Activated T-cell treated with anti-CD3 and anti-CD28 coated beads for 1 hour (primary cell): ENCODE measurements around the gene NOS1AP.

Experiments
- DNase-seq: peaks from one replicate; pipeline ENCODE4 v3.0.0-alpha.2; 2020; ENCODE audit warnings: low read depth

NOS1AP gene

DNA sequence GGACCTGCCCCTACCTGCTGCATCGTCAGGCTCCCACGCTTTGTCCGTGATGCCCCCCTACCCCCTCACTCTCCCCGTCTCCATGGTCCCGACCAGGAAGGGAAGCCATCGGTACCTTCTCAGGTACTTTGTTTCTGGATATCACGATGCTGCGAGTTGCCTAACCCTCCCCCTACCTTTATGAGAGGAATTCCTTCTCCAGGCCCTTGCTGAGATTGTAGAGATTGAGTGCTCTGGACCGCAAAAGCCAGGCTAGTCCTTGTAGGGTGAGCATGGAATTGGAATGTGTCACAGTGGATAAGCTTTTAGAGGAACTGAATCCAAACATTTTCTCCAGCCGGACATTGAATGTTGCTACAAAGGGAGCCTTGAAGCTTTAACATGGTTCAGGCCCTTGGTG, 298.3 kb downstream of the NOS1AP start:
- DNase-seq, result no peak

DNA sequence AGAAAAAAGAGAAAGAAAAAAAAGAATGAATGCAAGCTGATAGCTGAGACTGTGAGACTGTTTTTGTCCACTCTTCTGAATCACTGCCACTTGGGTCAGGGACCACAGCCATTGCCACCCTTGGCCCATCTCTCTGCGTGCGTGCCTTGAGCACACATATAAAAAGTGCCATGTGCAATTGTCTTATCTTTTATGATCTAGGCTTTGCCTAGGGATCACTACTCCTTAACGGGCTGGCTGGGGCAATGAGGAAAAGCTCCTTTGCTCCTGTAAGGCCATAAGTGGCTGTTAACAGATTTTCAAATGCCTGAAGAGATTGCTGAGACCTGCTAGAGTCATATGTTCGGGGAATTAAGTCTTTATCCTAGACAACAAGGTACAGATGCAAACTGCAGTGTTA, 299.0 kb downstream of the NOS1AP start:
- DNase-seq, result no peak

DNA sequence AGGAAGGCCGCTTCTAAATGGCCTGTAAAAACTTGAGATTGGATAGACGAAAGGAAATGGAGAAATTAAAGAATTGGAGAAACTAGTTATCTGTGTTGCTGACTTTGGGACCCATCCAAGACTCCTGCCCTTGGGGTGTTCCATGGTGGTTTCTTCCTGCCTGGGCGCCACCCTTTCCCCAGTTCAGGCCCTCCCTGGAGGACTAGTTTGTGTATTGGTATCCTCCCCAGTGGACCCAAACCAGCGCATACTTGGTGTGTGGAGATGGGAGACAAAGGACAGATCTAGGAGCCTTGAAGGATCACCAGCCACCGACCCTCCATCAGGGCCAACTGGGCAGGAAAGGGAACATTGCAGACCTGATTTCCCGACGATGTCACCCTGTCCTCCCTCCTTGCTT, 300.1 kb downstream of the NOS1AP start:
- no peak for DNase-seq

DNA sequence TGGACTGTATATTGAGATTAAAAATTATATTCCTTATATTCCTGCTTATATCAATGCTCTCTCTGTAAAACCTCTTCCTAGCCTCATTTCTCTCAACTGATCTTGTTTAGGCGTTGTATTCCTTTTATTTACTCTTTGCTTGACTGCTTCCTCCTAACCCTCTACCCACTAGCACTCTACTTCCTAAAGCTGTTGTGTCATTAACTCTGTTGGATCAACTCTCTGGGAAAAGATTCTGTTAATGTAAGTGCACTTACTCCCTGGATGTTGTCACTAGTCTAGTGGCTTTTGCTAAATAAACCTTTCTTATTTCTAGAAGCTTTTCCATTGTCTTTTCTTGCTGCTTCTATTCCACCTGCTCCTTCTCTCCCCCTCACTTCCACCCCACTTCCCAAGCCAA, 300.7 kb downstream of the NOS1AP start:
- DNase-seq, result no peak

DNA sequence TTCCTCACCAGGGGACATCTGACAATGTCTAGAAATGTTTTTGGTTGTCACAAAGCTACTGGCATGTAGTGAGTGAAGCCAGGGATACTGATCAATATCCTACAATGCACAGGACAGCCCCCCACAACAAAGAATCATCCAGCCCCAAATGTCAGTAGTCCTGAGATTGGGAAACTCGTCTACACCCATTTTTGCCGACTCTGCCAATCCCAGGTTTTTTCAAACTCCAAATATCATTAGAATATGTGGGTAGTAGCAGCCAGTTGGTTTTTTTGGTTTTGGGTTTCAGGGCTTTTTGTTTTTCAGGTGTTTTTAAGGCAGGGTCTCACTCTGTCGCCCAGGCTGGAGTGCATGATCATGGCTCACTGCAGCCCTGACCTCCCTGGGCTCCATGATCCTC, 301.2 kb downstream of the NOS1AP start:
- no peak for DNase-seq

DNA sequence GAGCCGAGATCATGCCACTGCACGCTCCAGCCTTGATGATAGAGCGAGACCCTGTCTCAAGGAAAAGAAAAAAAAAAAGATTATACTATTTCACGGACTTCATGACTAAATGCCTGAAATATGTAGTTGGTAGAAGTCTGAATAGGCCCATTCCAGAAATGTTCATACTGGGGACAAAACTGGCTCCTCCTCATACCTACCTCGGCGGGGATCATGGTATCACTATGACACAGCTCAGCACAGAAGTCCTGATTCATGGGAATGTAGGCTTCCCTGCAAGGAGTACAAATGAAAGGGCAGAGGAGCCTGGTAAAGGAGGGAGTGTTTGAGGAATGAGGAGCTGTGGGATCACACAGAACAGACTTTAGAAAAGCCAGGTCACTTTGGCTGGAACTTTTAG, 302.1 kb downstream of the NOS1AP start:
- no peak for DNase-seq

DNA sequence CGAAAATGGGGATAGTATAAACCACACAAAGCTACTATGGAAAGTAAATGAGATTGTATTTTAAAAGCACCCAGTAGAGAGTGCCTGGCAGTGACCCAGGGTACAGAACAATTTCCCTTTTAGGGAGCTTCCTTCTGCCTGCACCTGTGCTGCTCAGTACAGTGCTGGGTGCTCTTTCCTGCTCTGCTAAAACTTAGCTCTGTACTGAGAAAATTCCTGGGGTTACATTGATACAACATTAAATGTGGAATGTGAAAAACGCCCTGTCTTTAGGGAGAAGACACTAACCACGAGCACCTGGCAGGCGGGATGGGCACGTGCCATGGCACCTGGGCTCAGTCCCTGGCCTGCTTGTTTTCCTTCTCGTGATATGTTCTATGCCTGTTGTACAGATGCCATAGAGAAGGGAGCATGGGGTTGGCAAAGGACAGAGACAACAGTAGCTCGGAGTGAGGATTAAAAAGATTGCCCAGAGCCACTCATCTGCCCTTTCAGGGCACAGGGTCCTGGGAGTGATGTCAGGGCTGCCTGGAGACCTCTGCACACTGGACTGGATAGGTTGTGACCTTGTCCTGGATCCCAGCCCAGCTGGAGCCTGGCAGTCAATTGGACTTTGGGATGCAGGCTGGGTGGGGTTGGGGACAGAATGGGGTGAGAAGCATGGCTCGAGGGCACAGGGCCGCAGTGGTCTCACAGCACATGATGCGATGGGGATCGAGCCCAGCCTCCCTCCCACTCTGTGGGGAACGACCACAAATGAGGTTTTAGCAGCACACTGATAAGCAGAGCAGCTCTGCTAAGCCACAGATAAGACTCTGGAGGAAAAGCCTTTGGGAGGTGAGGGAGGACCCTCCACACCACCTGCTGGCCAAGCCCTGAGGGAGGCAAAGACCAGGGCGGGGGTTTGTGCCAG, 302.9 kb downstream of the NOS1AP start:
- no peak for DNase-seq

DNA sequence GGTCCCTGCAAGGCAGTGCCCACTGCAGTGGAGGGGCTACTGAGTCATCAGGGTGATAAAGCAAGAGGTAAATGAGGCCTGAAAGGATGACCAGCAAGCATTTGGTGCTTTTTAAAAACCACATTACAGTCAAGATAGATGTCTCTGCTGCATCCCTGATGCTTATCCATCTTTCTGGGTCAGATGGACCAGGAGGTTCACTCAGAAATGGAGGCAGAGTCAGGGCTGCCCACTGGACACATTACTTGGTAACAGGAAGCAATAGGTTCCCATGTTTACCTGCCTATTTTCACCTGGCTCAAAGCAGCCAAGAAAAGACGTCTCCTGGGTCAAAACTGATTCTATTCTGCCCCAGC, 303.6 kb downstream of the NOS1AP start:
- no peak for DNase-seq

DNA sequence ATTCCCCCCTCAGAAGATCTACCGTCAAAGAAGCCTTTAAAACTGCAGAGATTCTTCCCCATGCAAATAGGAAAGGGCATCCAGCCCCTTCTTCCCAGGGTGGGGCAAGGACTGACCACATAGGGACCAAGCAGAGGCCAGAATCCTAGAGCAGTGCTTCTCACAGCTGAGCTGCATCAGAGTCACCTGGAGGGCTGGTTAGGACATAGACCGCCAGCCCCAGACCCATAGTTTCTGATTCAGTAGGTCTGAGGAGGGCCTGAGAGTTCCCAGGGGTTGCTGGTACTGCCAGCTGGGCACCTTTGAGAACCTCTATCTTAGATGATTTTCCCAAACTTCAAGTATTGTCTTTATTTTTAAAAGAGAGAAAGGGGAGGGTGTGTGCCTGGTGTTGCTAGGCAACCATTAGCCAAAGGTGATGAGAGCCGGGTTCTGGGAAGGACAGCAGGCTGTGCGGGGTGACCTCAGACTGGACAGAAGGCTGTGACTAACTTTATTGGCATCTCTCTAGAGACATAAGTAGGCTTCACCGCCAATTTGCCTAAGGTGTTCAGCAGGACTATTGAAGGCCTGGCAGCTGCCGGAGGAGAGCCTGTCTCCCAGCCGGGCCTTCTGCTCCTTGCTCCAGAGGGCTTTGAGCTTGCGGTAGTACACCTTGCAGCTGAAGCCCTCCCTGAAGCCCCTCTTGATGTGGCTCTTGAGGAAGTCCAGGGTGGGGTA, 304.2 kb downstream of the NOS1AP start:
- DNase-seq, result no peak

DNA sequence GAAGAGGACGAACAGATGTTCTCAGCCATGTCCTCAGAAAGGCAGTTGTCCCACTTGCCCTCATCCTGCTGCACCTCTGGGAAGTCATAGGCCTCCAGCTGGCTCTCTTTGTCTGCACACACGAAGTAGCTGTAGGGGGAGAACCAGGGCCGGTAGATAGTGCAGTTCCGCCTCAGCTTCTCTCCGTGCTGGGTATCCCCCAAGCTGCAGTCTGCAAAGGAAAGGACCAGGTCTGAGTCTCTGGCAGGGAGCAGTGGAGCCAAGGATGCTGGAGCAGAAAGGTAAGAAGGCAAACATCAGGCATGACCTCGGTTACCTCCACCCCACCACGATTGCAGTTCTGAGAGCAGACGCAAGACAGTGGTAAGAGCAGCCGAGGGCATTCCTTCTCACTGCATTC, 304.9 kb downstream of the NOS1AP start:
- DNase-seq, result no peak

DNA sequence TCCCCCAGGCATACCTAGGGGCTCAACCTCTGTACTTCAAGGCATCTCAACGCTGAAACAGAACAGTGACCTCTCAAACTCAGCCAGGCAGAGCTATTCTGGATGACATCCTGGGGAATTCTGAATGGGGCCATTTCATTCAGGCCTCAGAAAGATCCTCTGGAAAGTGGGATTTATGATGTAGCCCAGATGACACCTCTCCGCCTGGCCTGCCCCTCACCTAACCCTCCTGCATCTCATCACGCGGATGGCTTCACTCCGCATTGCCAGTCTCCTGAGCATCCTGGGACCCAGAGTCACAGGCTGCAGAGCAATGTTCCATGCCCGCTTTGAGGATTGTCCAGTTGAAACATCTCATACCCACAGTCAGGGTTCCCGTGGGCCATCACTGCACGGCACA, 306.0 kb downstream of the NOS1AP start:
- DNase-seq, result no peak

DNA sequence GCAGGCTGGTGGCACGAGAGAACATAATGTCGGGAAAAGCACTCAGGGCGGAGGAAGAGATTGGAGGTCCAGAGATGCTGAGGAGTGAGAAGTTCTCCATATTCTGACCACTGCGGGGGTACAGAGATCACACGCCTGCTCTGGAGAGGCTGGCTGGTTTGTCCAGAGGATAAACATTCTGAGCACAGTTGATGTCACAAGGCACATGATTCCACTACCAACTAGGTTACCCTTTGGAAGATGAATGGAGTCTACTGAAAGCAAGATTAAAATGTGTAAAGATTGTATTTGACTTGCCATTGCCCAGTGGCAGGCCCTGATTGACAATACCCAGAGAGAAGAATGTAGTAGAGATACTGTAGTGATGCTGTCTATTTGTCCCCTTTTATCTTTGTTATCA, 307.2 kb downstream of the NOS1AP start, which contains the start of gene SPATA46:
TSS of gene SPATA46 (minus strand) at position 164 of the 400 bp plus-strand sequence. CDS start at position 100, 64 bp downstream.
- DNase-seq, result no peak

DNA sequence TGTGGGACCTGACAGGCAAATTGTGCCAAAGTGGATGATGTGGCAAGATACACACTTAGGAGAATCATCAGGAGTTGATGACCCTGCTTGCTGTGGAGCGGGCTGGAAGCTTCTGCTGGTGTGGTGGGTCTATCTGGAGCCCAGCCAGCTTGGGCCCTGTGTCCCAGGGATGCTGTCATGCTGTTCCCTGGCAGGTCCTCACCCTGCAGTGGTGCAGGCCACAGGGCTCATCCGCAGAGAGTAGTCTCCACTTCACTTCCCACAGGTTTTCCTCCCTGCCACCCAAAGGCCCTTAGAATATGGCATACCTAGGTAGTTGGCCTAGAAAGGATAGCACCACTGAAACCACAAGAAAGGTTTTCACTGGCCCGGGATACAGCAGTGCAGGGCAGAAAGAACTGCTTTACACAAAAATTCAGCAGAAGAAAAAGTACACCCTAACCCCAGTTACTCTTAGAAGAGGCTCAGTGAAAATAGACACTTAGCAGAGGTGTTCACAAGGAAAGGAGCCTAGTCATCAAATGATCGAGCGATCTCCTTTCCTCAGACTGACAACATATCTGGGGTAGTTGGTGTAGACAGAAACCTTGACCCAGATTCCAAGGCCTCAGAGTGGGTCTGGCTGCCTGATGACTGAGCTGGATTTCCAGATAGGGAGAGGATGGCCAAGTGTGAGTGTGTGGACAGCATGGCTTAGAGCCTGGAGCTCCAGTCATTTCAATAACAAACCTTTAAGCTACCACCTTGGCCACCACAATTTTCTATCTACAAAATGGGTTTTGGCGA, 310.8 kb downstream of the NOS1AP start:
- no peak for DNase-seq

DNA sequence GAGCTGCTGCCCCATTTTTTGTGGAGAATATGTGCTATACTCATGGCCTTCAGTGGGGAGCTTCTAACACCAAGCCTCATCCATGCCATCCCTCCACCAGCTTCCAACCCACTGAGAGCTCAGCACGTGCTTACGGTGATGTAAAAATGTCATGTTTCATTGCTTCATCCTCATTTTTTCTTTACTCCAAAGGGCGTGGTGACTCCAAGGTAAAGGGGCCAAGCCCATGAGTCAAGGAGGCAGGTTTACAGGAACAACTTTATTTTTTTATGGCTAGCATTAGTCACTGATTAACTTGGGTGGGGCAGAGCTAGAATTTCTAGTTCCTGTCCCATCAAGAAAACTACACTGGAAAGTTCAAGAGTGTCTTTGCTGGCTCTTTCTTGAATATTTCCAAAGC, 311.9 kb downstream of the NOS1AP start, which contains the start of gene C1orf226:
TSS of gene C1orf226 (plus strand) at position 346 of the 400 bp plus-strand sequence. CDS start 174 bp downstream, outside the sequence.
- DNase-seq, result no peak

DNA sequence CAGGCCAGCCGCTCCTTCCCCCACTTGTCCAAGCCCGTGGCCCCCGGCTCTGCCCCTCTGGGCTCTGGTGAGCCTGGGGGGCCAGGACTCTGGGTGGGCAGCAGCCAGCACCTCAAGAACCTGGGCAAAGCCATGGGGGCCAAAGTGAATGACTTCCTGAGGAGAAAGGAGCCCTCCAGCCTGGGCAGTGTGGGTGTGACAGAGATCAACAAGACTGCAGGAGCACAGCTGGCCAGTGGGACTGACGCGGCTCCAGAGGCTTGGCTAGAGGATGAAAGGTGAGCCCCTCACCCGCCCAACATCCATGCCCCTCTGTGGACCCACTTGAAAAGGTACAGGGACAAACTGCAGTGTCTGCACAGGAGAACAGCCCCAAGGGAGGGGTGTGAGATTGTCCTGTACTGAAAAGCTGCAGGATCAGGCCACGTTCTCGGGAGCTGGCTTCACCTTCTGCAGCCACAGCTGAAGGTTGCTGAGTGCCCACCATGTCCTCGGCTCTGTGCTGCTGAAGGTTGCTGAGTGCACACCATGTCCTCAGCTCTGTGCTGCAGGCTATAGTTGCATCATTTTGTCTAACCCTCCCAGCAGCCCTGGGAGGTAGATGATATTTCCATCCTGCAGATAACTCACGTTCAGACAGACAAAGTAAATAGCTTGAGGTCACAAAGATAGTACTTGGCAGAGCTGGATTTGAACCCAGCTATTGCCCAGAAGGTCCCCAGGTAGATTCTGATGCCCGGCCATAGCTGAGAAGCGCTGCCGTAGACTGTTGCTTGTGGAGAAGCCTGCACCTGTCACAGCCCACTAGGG, 312.7 kb downstream of the NOS1AP start:
- no peak for DNase-seq

DNA sequence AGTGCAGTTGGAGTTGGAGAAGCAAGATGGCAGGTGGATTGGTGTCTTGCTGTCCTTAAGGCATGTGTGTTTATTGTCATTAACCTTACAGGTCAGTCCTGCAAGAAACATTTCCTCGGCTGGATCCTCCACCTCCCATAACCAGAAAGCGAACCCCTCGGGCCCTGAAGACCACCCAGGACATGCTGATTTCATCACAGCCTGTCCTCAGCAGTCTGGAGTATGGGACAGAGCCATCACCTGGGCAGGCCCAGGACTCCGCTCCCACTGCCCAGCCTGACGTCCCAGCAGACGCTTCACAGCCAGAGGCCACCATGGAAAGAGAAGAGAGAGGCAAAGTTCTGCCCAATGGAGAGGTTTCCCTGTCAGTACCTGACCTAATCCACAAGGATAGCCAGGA, 313.6 kb downstream of the NOS1AP start:
- DNase-seq, result no peak

DNA sequence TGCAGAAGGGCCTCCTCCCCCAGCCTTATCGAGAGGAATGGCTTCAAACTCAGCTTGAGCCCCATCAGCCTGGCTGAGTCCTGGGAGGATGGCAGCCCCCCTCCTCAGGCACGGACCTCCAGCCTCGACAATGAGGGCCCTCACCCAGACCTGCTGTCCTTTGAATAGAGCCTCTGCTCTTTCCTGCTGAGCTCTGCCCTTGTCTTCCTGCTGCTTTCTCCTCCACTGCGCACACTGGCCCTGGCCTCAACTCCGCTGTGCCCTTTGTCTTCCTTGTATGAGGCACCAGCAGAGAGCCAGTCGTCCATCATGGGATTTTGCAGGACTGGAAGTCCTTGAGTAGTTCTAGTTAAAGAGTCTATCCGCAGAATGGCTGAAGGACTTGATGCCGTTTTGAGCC, 314.0 kb downstream of the NOS1AP start:
- no peak for DNase-seq

DNA sequence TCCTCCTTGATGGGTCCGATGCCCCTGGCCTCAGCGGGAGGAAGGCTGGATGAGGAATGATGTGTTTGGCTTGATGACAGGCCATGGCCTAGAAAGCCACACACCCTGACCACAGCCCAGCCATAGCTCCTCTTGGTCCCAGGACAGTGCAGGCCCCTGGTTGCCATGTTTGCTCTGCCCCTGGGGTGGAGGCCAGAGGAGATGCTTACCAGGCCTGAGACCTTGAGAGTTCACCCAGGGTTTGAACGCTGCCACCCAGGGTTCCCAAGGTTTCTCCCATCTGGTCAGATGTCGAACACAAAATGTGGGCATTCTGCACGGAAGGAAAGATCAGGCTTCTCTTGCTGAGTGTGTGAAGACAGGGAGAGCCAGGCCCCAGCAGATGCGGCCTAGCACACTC, 314.6 kb downstream of the NOS1AP start:
- DNase-seq, result no peak

DNA sequence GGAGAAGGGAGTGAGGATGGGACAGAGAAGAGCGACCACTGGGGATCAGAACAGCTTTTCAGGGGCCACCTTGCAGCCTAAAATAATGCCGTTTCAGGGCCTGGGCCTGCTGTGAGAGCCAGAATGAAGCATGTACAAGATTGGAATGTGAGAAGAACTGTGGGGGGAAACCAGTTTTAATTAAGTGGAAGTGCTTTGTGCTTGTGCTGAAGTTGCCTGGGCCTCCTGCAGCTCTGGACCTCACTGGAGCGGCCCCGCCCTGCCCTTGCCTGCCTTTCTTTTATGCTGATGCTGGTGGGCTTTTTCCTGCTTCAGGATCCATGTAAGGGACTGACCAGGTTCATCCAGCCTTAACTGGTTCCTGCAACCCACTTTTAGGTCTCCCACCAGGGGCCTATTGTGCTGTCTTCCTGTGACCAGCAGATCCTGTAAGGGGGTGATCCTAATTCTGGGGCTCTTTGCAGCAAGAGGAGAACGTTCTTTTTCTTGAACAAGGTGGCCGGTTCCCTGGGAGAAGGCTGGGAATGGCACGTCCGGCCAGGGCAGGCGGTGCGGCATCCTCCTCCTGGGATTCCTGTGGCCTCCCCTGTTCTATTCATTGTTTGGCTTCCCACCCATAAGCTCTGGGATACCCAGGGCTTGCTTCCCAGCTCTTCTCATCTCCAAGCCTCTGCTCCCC, 315.2 kb downstream of the NOS1AP start:
- DNase-seq, result no peak

DNA sequence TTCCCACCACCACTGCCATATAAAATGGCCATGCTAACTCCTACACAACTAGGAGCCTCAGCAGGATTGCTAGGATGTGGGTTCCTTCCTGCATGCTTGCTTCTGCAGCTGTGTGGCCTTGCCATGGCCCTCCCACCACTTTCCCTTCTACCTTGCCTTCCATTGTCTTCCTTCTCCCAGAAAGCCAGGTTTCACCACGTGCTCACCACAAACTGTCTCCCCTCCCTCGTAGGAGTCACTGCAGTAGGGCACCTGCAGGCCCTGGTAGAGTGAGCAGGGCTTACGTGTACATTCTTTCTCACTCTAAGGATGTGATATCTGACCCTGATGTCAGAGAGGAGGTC, 315.8 kb downstream of the NOS1AP start:
- no peak for DNase-seq

DNA sequence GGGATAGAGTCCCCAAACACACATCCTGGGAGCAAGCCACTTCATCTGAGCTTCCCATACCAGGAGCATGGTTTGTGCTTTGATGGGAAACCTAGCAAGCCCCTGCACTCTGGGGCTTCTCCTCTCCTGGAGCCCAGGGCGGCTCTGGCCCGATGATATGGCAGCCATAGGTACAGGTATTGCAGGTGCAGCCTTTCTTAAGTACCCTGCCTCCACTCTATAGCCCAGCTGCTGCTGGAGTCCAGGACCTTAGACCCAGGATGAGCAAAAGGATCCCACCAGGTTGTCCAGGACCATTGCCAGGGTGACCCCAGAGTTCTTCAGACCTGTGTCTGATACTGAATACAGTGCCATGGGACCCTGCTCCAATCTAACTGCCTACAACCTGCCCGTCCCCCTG, 316.2 kb downstream of the NOS1AP start:
- DNase-seq, result no peak
